GM21717 (cell line): ENCODE results near the gene SCRT2.
"Not testable (repeated sequence)": the region's sequence is repeated elsewhere in the genome, so short reads cannot be mapped to it uniquely, and the experiment has no call there.

Experiments
- ATAC-seq: cut with Tn5 transposase; IDR thresholded peaks from one replicate; pipeline ENCODE4 v1.9.1; 2021; ENCODE audit warnings: mild to moderate bottlenecking, moderate library complexity; ENCODE audit not compliant: unreplicated experiment

The SCRT2 gene

DNA sequence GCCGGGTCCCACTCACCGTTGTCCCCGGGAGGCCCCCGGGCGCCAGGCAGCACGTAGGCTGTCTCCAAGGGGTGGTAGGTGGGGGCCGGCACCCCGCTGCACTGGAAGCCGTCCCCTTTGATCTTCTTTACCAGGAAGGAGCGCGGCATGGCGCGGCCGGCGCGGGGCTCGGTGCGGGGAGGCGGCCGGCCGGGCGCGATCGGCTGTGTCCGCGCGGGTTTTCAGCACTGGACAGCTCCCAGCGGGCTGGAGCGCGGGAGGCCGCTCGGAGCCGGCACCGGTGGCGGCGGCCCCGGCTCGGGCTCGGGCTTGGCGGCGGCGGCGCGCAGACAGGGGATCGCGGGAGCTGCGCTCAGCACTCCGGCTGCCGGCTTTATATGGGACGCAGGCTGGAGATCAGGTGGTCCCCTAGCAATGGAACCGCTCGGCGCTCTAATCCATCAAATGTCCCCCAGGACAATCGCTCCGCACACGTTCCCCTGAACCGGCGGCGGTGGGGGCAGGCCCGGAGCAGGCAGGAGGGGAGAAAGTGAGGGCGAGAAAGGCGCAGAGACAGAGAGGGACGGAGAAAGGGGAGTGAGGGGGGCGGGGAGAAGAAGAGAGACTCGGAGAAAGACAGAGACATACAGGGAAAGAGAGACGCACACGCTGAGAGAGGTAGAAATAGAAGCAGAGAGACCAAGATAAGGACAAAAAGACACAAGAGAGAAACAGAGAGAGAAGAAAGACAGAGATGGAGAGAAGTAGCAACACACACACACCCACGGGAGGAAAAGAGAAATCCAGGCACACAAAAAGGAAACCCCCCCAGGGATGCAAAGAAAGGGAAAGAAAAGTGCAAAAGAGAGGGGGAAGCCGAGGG is at the start of gene SCRT2:
Gene SCRT2 (minus strand): TSS at position 350 of the 862 bp plus-strand sequence. CDS start 201 bp downstream, at position 149.
- ATAC-seq: no peak

DNA sequence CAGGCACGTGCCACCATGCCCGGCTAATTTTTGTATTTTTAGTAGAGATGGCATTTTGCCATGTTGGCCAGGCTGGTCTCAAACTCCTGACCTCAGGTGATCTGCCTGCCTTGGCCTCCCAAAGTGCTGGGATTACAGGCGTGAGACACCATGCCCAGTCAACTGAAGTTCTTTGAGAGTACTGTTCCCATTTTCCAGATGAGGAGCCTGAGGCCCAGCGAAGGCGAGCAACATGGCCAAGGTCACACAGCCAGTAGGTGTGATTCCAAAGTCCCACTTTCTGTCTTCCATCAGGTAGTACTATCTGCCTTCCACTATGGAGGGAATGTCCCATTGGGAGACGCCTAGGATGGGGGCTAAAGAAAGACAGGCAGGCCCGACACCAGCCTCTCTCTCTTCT is 49.2 kb upstream of the SCRT2 start:
- not testable (repeated sequence) for ATAC-seq

GRCh38 chr20:723756-724155 is 48.2 kb upstream of the SCRT2 start:
- ATAC-seq: no peak

GRCh38 chr20:722822-723644 is 47.4 kb upstream of the SCRT2 start:
- ATAC-seq: no peak

- ATAC-seq: no peak
Observed at GRCh38 chr20:721876-722275, 46.3 kb upstream of the SCRT2 start.

GRCh38 chr20:719816-720215 is 44.2 kb upstream of the SCRT2 start:
- ATAC-seq: no peak

DNA sequence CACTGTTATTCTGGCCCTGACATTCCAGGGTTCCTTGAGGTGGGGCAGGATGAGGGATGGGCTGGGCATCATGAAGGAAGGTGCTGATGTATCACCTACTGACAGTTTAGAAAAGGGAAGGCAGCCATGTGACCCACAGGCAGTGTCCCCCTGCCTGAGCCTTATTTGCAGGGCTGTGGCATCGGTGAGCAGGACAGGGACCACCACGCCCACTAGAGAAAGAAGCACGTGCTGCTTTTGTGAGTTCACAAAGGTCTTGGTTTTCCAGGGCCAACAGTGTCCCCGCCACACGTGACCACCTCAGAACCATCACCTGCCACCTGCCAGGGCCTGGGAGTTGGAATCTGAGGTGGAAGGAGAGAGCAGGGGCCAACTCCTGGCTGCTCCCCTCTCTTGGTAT is 43.5 kb upstream of the SCRT2 start:
- no peak for ATAC-seq

DNA sequence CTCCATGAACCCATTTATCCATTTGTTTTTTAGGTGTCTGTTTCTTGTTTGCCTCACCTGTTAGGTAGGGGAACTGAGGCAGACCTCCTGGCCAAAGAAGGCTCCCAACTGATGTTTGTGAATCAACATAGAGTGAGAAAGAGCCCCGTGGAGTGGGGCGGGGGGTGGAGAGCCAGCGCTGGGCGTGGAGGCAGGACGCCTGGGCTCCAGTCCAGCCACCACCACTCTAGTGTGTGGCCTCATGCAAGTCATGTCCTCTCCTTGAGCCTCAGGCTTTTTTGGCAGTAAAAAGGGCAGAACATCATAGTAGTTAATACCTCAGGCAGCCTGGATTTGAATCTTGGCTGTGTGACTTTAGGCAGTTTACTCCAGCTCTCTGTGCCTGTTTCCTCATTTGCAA is 42.2 kb upstream of the SCRT2 start:
- no peak for ATAC-seq

DNA sequence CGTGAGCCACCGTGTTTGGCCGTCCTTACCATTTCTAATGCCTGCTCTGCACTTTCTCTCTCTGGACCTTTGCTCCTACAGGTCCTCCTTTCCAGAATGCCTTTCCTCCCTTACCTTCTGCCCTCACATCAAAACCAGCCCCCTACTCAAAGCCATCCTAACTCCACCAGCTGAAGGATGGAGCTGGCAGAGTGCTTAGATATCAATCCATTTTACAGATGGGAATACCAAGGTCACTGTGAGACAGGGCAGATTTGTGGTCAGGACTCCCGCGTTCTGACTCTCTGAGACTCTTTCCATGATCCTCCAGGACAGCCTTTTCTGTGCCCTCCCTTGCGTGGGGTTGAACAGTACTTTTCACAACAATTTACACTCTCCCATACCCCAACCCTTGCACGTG is 41.7 kb upstream of the SCRT2 start:
- no peak for ATAC-seq

DNA sequence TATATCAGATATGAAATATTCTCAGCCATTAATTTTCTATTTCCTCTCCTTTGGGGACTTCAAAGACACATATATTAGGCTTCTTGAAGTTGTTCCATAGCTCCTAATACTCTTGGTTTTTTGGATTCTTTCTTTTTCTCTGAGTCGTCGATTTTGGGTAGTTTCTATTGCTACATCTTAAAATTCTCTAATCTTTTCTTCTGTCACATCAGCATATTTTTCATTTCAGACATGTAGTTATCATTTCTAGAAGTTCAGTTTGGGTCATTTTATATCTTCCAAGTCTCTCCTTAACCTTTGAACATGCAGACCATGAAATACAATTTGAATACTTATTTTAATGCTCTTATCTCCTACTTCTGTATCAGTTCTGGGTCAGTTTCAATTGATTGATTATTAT is 38.9 kb upstream of the SCRT2 start:
- no peak for ATAC-seq

GRCh38 chr20:711576-711975 is 36.0 kb upstream of the SCRT2 start:
- ATAC-seq: no peak

GRCh38 chr20:710780-711450 is 35.3 kb upstream of the SCRT2 start:
- ATAC-seq: no peak

- no peak for ATAC-seq
Observed at GRCh38 chr20:709991-710779, 34.6 kb upstream of the SCRT2 start.

DNA sequence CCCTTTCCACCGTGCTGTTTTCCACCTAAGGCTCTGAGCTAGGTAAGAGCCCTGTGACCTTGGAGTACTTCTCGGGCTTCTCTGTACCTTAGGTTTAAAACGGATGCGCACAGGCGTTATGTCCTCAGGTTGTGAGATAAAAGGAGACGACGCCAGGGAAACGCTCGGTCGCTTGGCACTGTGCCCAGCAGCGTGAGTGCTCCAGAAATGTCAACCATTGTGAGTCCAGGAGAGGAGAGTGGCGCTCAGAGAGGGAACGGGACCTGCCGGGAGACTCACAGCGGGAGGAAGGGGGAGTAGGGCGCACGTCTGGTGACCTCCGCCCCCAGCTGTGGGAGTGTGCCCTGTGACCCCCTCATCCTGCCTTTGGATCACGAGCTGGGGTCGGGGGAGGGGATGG is 33.8 kb upstream of the SCRT2 start:
- no peak for ATAC-seq

GRCh38 chr20:708956-709355 is 33.4 kb upstream of the SCRT2 start:
- no peak for ATAC-seq

- ATAC-seq: no peak
Observed at GRCh38 chr20:707451-708110, 32.0 kb upstream of the SCRT2 start.

- ATAC-seq: no peak
Observed at GRCh38 chr20:706366-706885, 30.8 kb upstream of the SCRT2 start.

DNA sequence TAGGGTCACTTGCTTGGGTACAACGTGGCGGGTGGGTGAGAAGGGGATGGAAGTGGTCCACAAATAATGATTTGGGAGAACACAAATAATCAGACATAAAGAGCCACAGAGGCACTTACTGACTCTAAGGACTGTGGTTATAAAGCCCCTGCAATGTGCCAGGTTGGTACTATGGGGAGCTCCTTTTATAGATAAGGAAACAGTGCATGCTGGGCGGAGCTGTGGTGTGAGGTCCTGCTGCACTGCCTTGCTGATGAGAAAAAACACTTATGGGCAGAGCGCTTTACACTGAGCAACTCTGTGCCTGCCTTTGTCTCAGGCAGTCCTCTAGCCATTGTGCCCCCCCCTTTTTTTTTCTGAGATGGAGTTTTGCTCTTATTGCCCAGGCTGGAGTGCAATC is 29.1 kb upstream of the SCRT2 start:
- no peak for ATAC-seq

- no peak for ATAC-seq
Observed at GRCh38 chr20:703426-703825, 27.8 kb upstream of the SCRT2 start.

DNA sequence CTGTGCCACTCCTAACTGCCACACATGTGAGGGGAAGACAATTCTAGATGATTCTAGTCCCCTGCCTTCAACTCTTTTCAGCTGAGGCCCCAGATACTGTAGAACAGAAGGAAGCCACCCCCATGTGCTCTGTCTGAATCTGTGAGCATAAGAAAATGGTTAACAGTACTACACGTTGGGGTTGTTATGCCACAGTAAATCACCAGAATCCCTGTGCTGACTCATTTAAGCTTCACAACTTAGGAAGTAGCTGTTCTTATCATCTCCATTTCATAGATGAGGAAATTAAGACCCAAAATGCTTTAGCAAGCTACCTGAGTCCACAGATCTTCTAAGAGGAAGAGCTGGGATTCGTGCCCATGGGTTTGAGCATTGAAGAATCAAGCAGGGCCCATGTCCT is 27.4 kb upstream of the SCRT2 start:
- no peak for ATAC-seq
